WERI-Rb-1 (cell line): Measurements from ENCODE around the gene MPND.

Experiments used
- DNase-seq: peaks from one replicate; pipeline ENCODE4 v3.0.0-alpha.2; 2020
- H3K27ac ChIP-seq: fragments of 250-450 bp; sonication (Bioruptor Pico); 2 replicates; pipeline ENCODE4 v1.5.1; 2020; ENCODE audit warnings: mild to moderate bottlenecking, moderate library complexity
- H3K27me3 ChIP-seq: fragments of 250-450 bp; sonication (Bioruptor Pico); 2 replicates; pipeline ENCODE4 v1.5.1; 2021; ENCODE audit warnings: mild to moderate bottlenecking, low read depth, moderate library complexity; ENCODE audit not compliant: insufficient read depth, severe bottlenecking
- H3K36me3 ChIP-seq: fragments of 250-450 bp; sonication (Bioruptor Pico); 2 replicates; pipeline ENCODE4 v1.5.1; 2020; ENCODE audit warnings: mild to moderate bottlenecking, moderate library complexity
- H3K4me3 ChIP-seq: 2 replicates; pipeline ENCODE4 v1.5.1; 2011; ENCODE audit warnings: low read depth, mild to moderate bottlenecking, control low read depth, low read length
- H3K9me3 ChIP-seq: fragments of 250-450 bp; sonication (Bioruptor Pico); 2 replicates; pipeline ENCODE4 v1.5.1; 2021; ENCODE audit warnings: mild to moderate bottlenecking, moderate library complexity; ENCODE audit not compliant: severe bottlenecking
- CTCF ChIP-seq: IDR thresholded peaks from 2 replicates; pipeline ENCODE4 v1.5.1; 2011; ENCODE audit warnings: low read depth, mild to moderate bottlenecking, control low read depth, inconsistent platforms, low read length

MPND gene

GRCh38 chr19:4300589-4300988 lies 42.8 kb upstream of the MPND start:
- Histone ChIP-seq H3K36me3 (no peaks in the 10 kb centered on the region), H3K4me3 (no peak overlapping the region), H3K27ac (no peak overlapping the region), H3K9me3 (no peaks in the 10 kb centered on the region), H3K27me3 (no peaks in the 10 kb centered on the region)
- no peak for DNase-seq
- TF ChIP-seq CTCF, result no peak

GRCh38 chr19:4301590-4302242 lies 41.6 kb upstream of the MPND start:
- Histone ChIP-seq H3K9me3 (no peaks in the 10 kb centered on the region), H3K27ac (no peak overlapping the region), H3K4me3 (no peak overlapping the region), H3K27me3 (no peaks in the 10 kb centered on the region), H3K36me3 (peaks cover under 1% of the 10 kb centered on the region; the same call in 1 of the 2 replicates)
- no peak for TF ChIP-seq CTCF
- DNase-seq, result no peak

GRCh38 chr19:4302243-4302640 lies 41.1 kb upstream of the MPND start, which contains the start of gene TMIGD2:
Gene TMIGD2, minus strand, starts transcription at chr19:4302389. Its CDS starts 4 bp downstream, at chr19:4302385.
- H3K36me3 ChIP-seq, result peaks cover 3% of the 10 kb centered on the region; the same call in 1 of the 2 replicates
- no peak for TF ChIP-seq CTCF
- DNase-seq, result no peak
- H3K27me3 ChIP-seq, result no peaks in the 10 kb centered on the region
- H3K4me3 ChIP-seq, result no peak within 1 kb of the TSS
- H3K9me3 ChIP-seq, result no peaks in the 10 kb centered on the region
- H3K27ac ChIP-seq, result no peak within 1 kb of the TSS

- Histone ChIP-seq H3K4me3 (peak overlapping the region; percentile 37; the same call in 1 of the 2 replicates), H3K36me3 (peaks cover 7% of the 10 kb centered on the region), H3K9me3 (no peaks in the 10 kb centered on the region), H3K27ac (no peak overlapping the region), H3K27me3 (no peaks in the 10 kb centered on the region)
- DNase-seq, result no peak
- TF ChIP-seq CTCF, result no peak
Observed at GRCh38 chr19:4303819-4304537, 39.4 kb upstream of the MPND start.

- no peak for TF ChIP-seq CTCF
- no peaks in the 10 kb centered on the region for H3K27me3 ChIP-seq
- no peaks in the 10 kb centered on the region for H3K9me3 ChIP-seq
- no peak within 1 kb of the TSS for H3K27ac ChIP-seq
- peaks cover 9% of the 10 kb centered on the region for H3K36me3 ChIP-seq
- H3K4me3 ChIP-seq, result peak within 1 kb of the TSS; percentile 37
- DNase-seq, result peak; percentile 71
Observed at GRCh38 chr19:4304538-4305256, 38.7 kb upstream of the MPND start, which contains the start of gene FSD1. Gene FSD1, plus strand, starts transcription at chr19:4304598. Its CDS starts 149 bp downstream, at chr19:4304747.
